ENCODE data around the gene GPC6.

The GPC6 gene

DNA sequence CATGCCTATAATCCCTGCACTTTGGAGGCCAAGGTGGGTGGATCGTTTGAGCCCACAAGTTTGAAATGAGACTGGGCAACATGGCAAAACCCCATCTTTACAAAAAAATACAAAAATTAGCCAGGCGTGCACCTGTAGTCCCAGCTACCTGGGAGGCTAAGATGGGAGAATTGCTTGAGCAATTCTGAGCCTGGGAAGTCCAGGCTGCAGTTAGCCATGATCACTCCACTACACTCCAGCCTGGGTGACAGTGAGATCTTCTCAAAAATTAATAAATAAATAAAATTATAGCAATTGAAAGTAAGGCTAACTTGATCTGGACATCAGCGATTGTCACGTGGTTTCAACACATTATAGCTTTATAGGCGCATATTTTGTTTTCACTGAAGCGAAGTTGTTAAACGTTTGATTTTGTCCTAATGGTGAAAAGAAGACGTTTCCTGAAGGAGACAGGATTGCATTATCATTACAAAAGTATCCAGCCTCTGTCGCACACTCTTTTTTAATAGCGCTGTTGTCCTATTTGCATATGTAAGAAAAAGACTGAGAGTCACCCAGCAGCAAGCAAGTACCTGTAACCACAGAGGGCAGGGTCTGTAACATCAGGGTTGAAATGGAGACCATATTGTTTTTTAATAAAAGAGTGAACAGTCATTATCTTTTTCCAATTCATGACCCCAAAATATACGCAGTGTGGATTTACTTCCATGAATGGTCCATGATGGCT, 917.2 kb downstream of the GPC6 start:
- DNase-seq = no peak

DNA sequence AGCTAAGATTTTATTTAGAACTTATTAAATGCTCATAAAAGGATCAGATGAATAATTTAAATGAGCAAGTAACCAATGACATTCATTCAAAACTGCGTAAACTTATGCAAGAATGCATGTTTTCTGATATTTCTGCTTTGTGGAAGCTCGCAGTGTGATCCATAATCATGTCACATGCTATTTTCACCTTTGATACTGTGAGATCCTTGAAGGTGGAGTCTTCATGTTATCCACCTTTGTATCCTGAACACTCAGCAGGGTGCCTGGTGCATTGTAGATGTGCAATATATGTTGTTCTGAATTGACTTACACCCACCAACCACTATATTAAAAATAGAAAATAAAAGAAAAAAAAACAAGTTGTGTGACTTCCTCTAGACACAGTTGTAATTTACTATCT, 919.4 kb downstream of the GPC6 start:
- no peak for DNase-seq

GRCh38 chr13:94153586-94153985, 927.0 kb downstream of the GPC6 start:
- no peak for DNase-seq

GRCh38 chr13:94154367-94154766, 927.8 kb downstream of the GPC6 start:
- no peak for DNase-seq

GRCh38 chr13:94157705-94158218, 931.2 kb downstream of the GPC6 start:
- no peak for DNase-seq

GRCh38 chr13:94160875-94161274, 934.3 kb downstream of the GPC6 start:
- no peak for DNase-seq

GRCh38 chr13:94162289-94162688, 935.7 kb downstream of the GPC6 start:
- no peak for DNase-seq

DNA sequence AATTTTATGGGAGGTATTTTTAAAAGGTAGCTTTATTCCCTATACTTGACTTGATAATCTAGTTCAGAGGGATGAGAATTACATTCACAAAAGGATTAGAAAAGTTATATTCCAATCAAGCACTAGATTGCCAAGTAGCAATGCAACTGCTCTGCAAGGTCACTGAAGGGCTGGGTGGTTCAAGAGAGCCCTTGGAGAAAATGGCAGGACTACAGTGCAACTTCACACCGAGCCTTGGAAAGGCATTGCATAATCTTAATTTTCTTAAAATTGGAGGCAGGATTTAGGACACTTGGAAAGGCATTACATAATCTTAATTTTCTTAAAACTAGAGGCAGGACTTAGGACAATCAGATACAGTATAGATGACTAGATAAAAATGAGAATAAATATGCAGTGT, 936.9 kb downstream of the GPC6 start:
- DNase-seq = no peak

DNA sequence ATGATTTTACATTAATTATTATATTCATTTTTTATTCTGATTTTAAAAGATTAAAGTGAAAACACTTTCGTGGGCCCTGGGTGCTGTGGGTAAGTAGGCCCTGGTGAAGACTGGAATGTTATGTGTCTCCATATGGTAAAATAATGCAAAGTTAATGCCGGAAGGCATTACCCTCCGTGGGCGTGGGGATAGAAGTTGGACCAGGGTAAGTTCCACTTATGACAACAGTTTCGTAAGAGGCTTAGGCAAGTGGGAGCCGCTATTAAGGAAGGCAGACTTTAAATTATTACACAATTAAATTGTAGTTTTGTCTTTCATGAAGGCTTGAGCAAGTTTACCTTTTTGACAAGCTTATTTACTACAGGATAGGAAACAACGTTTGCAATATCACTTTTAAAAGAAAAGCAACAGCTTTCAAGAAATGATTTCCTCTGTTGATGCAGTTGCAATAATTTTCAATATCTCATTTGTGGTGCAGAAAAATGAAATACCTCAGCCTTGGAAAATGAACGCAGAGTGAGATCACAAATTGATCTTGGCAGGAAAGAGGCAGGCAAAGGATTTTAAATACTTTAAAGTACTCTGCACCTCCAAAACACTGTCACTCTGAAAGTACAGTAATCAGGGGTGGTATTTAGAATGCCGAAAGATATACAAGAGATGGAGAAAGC, 942.3 kb downstream of the GPC6 start:
- no peak for DNase-seq

DNA sequence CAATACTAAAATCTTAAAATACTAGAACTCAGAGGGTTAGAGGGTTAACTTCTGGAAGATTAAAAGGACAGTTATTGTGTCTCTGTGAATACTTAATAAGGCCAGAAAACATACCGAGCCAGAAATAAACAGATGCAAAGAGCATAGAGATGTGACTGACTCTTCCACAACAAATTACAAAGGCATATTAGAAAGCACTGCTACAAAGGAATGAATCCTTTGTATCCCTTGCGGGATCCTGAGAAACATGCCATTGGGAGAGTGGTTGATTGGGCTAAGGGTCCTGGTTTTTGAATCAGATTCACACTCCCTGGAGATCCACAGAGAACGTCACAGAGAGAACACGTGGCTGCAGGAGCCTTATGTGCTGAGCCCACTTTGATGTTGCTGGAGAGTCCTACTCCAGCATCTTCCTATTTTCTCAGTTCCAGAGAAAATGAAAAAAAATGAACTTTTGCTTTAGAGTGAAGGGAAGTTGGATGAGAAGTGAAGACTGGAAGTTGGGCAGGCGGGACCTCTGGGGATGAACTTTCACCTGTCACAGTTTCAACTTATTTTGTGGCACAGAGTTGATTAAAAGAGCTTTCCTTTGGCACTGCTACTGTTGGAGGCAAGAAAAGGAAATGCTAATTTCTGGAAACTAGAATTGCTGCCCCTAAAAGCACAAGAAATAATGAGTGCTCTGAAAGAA, 943.0 kb downstream of the GPC6 start:
- no peak for DNase-seq

- no peak for DNase-seq
Measured at GRCh38 chr13:94170145-94170571, 943.6 kb downstream of the GPC6 start.

DNA sequence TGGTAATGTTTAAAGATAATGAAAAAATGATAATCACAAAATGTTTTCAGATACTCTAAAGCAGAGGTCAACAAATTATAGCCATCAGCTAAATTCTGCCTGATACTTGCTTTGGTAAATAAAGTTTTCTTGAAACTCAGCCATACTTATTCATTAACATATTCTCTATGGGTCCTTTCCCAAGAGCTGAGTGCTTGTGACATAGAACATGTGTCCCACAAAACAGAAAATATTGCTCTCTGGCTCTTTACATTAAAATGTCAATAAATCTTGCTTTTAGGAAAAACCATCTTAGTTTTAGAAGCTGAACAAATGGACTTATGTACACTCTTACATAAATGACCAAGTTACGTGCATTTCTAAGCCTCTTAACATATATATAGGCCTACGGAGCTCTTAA, 945.8 kb downstream of the GPC6 start:
- DNase-seq = no peak

- DNase-seq = no peak
Measured at GRCh38 chr13:94173312-94173854, 946.8 kb downstream of the GPC6 start.

DNA sequence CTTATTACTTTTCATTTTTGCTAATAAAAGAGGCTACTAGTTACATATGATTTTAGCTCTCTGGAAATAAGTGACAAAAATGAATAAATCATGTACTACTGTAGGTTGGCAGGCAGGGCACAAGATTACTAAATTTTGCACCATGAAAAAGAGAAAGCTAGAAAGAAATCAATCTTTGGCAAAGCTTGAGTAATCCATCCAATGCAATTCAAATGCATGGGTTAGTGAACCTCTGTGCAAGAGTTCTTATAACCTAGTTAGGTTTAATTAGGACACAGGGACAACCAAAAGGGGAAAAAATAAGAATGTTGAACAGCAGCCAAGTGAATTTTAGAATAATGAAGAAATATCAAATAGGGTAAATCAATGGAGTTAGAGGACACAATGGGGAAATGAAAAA, 947.4 kb downstream of the GPC6 start:
- no peak for DNase-seq

DNA sequence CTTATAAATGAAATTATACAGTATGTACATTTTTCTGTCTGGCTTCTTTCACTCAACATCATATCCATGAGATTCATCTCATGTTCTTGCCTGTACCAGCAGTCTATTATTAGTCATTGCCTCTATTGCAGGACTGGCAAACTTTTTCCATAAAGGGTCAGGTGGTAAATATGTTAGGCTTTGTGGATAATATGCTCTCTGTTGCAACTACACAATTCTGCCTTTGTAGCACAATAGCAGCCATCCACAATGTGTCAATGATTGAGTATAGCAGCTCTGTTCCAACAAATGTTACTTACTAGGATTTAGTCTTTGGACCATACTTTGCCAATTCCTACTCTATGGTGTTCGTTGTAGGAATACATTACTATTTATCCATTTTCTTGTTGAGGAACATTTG, 948.5 kb downstream of the GPC6 start:
- DNase-seq = no peak

DNA sequence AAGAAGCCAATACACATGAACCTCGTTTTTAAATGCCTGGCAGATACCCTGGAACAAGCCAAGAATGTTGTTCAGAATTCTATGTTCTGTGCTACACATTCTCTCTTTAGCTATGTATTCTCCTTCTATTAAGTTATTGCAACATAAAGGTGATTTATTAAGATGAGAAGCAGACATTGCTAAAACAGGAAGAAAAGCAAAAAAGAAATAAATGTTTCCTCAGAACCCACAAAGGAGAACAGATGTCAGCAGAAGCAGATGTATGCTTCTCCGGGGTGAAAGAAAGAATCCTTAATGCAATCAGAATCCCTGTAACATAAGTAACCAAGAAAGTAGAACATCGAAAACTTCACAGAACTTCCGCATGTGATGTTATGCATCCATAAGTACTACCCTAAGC, 950.0 kb downstream of the GPC6 start:
- DNase-seq = no peak

- no peak for DNase-seq
Measured at GRCh38 chr13:94177041-94177440, 950.4 kb downstream of the GPC6 start.

DNA sequence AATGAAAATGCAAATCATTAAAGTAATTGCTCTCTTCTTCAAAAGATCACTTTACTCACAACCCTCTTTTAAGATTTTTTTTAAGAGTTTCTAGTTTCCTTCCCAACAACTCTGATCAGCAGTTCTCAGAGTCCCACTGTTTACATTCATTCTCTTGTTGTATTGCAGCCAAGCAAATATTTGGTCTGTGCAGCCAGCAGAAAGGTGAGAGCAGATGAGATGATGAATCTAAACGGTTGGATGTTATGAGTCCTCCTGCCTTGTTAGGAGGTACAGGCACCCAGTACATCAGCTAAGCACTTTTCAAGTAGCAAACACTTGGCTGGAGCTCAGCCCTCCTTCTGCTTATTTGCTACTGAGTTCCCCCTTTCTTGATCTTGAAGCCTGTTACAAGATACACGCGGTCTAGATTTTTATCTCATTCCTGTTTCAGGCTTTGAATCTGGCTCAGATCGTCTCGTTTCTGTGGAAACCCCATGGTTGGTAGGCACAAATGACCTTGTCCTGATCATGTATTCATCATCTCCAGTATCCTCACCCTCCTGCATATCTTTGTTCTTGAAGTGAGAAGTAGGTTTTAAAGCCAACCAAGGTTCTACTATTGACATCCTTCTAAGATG, 952.1 kb downstream of the GPC6 start:
- no peak for DNase-seq

DNA sequence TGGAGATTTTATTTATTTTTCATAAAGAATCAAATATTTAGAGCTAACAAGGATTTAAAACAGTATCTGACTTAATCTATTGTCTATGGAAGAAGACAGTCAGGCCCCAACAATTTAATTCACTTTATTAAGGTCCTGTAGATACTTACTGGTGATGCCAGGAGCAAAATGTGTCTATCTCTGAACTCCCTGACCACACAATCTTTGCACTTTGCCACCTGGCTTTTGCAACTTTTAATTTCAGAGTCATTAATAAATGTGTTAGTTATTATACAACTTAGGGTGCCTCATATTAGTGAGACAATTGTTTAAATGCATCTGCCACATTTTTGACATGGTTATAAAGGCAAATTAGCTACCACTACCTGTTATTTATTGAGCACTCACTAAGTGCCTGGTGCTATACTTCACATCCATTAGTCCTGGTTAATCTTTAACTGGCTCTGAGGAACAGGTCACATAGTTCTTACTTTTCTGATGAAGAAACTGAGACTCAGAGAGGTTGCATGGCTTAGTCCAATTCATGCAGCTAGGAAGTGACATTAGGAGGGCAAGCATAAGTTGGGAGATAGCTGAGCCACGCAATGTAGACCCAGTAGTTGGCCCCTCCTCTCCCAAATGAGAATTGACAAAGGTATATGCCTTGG, 955.0 kb downstream of the GPC6 start:
- no peak for DNase-seq

DNA sequence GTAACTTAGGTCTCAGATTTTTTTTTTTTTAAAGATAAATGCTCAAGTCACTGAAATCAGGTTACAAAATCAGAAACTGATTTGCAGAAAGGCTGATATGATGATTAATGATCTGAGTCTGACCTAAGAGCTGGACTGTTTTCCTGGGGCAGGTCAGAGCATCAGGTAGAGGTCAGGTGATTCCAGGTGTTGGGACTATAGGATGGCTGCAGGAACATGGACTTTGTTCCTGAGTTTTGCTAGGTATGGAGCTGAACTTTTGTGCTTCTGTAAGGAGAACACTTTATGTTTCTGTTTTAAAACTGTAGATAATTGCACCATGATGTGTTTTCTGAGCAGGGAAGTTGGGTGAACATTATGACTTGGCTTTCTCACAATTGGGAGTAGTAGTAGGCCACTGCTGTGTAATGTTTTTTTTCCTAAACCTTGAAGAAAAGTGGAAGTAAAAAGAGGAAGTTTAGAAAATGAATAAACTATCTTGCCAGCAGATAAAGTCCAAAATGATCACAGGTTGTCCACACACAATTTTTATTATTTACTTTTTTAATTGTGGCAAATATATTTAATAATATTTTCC, 955.7 kb downstream of the GPC6 start:
- DNase-seq = no peak

GRCh38 chr13:94186470-94186869, 959.9 kb downstream of the GPC6 start:
- no peak for DNase-seq

- DNase-seq = no peak
Measured at GRCh38 chr13:94188201-94188854, 961.7 kb downstream of the GPC6 start.
